ENCODE data around the gene TNNI3K.

GRCh38 chr1:74592580-74593355 lies 357.6 kb downstream of the TNNI3K start:
- TF ChIP-seq CTCF (IDR thresholded peaks at IDR 0.05), result no peak
- TF ChIP-seq POLR2A (IDR thresholded peaks at IDR 0.05), result no peak
